HG02678 (cell line): ENCODE data around the gene ROBO2.
"Not testable (repeated sequence)": the region's sequence is repeated elsewhere in the genome, so short reads cannot be mapped to it uniquely, and the experiment has no call there.

Source experiments
- ATAC-seq: cut with Tn5 transposase; IDR thresholded peaks from one replicate; pipeline ENCODE4 v1.9.1; 2021; ENCODE audit warnings: mild to moderate bottlenecking, moderate library complexity; ENCODE audit not compliant: unreplicated experiment

The ROBO2 gene

DNA sequence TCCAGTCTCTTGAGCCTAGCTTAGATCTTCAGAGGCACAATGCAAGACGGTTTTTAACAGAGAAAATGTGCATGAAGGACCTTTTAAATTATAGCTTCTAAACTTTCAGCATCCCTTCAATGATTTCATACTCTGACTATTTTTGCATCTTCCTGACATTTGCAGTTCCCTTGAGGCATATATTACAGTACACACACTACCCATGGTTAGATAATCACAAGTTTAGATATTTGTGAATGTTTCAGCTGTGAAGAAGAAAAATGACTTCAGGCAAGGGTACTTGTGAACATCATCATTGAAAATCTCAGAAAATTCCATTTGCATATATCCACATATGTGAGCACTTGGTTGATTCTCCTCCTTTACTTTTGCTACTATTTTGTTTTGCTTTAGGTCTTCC lies 341.5 kb downstream of the ROBO2 start:
- no peak for ATAC-seq

- ATAC-seq = no peak
Observed at GRCh38 chr3:77392181-77392580, 352.3 kb downstream of the ROBO2 start.

DNA sequence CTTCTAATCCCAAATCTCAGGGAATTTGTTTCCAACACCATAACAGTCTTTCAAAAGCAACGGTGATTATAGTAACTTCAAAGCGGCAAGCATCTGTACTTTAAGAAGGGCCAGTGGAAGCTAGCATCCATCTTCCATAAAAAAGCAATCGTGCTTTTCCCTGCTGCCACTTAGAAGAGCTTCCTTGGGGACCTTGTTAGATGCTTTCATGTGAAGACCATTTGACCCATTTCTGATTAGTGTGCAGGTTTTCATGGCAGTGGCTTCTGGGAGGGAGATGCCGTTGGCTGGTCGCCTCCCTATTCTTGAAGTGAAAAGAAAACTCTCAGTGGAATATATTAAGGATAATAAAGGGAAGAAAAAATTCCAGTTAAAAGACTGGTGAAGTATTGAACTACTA lies 354.1 kb downstream of the ROBO2 start:
- ATAC-seq = no peak

GRCh38 chr3:77404871-77405270 lies 365.0 kb downstream of the ROBO2 start:
- no peak for ATAC-seq

GRCh38 chr3:77407441-77407840 lies 367.5 kb downstream of the ROBO2 start:
- no peak for ATAC-seq

GRCh38 chr3:77410334-77410733 lies 370.4 kb downstream of the ROBO2 start:
- ATAC-seq = not testable (repeated sequence)

DNA sequence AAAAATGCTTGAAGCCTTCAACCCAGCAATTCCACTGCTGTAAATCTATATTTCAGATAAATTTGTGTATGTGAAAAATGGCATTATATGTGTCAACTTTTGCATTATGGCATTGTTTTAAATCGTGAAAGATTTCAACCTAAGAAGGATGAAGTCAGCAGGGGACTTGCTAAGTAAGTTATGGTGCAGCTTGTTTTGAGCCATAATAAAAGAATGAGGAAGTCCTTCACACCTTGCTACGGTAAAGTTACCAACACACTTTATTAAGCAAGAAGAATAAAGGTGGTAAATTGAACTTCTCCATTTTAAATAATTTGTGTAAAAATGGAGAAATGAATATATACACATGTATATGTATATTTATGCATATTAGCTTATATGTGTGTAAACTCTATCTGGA lies 371.4 kb downstream of the ROBO2 start:
- ATAC-seq = no peak

GRCh38 chr3:77412021-77412438 lies 372.1 kb downstream of the ROBO2 start:
- ATAC-seq = no peak

- ATAC-seq = no peak
Observed at GRCh38 chr3:77412584-77412983, 372.7 kb downstream of the ROBO2 start.

DNA sequence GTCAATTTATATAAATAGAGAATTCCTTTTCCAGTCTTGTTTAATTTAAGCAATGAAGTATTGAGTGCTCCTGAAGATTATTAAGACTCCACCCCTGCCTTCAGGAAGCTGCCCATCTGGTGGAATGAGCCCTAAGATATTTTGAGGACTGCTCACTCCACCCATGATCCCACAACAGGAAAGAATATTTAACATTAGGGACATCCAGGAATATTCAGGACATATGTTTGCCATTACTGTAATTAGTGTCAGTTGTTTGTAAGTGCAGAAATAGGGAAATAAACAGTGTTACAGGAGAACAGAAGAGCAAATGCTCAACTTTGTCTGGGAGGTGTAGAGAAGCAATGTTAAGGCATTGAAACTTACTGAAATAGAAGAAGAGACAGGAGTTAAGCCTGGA lies 375.0 kb downstream of the ROBO2 start:
- ATAC-seq = no peak

DNA sequence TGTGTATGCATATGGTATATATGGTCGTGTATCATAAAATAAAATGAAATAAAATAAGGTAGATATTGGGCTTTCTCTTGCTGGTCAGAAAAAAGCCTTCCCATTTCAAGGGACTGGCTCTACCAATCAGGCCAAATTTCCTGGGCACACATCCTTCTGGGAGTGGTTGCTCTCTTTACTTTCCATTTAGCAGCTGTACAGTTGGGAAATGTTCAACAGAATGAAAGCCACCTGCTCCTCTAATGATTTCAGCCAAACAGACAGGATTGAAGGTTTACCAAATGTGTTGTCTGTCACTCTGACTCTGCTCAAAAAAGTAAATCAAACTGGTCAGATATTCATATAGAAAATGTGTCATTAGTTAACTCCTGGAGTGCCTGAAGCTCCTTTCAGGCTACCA lies 380.4 kb downstream of the ROBO2 start:
- no peak for ATAC-seq

- no peak for ATAC-seq
Observed at GRCh38 chr3:77421916-77422315, 382.0 kb downstream of the ROBO2 start.

GRCh38 chr3:77426531-77426930 lies 386.6 kb downstream of the ROBO2 start:
- no peak for ATAC-seq

GRCh38 chr3:77427528-77427927 lies 387.6 kb downstream of the ROBO2 start:
- no peak for ATAC-seq

GRCh38 chr3:77436908-77437307 lies 397.0 kb downstream of the ROBO2 start:
- ATAC-seq = no peak

DNA sequence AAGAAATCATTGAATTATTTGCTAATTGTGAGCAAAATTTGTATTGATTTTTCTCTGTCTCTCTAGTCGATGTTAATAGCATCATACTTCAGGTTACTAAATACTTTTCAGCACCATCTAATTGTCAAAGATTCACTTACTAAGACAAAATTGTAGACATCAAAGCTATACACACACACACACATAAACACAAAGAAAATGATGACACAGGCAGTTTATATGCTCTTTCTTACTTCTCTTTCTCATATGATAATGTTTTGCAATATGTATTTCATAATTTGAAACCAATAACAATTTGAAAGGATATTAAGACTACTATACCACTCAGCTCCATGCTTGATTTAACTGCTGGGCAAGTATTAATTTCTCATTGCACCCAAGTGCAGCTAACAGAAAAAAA lies 406.2 kb downstream of the ROBO2 start:
- no peak for ATAC-seq

GRCh38 chr3:77446761-77447160 lies 406.9 kb downstream of the ROBO2 start:
- ATAC-seq = no peak

GRCh38 chr3:77449459-77450350 lies 409.8 kb downstream of the ROBO2 start:
- no peak for ATAC-seq

DNA sequence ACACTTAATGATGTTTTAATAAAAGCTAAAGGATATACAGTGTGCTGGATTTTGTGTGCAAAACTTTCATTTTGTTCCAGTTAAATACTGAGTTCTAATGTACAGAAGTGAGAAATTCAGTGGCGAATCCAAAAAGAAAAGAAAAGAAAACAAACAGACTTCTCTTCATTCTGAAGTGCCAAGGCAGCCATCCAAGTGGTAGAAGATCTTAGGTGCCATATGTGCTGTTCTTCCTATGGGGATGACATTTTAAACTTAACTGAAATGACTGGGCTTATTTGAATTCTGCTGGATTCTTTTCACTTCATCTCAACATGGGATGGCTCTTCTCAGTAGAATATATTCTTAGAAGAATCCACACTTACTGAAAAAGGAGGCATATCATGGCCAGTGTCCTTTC lies 416.5 kb downstream of the ROBO2 start:
- ATAC-seq = no peak

DNA sequence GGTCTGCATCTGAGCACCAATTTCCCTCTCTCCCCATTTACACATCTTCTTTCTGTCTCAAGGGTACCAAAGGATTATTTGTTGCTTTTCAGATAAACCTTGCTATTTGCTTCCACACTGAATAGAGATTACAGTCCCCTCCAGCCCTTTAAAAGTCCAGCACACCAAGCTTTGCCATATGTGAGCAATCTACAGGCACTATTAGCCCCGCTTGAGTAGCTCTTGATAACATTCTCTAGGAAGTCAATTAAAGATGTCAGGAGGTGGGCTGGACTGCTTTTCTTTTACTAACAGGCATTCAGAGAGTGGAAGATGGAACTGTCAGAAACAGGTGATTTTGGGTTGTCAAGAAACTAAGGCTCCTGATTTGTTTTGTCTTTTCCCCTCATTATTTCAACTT lies 417.0 kb downstream of the ROBO2 start:
- no peak for ATAC-seq

GRCh38 chr3:77459926-77460325 lies 420.0 kb downstream of the ROBO2 start:
- ATAC-seq = no peak

DNA sequence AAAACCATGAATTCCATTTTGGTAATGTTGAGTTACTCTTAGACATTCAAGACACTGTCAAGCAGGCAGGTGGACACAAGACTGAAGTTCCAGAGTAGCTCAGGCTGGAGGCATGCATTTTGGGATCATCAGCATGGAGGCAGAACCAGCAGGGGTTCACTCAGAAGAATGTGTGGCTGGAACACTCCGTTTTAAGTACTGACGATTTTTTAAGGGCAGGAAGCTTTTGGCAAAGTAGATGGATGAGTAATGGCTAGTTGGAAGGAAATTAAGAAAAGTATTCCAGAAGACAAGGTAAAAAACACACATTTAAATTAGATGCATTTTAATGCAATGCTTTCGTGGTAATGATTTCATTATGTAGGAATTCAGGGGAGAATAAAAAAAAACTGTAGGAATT lies 420.4 kb downstream of the ROBO2 start:
- no peak for ATAC-seq

DNA sequence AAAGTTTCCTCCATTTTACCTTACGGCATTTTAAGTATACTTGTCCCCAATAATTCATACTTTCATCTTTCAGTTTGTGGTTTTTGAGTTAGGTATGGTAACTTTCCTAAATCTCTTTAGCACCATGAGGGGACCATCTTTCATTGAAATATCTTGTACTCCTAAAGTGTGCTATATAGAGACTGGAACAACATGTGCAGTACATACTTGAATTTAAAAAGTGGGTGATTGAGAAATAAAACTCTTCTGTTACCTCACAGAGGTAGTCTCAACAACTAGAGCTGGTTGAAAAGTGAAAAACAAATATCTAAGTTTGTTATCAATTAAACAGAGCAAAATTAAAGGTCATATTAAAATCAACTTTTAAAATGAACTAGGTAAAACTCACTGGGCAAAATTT lies 423.1 kb downstream of the ROBO2 start:
- ATAC-seq = no peak
